Spleen (tissue), 7 donors: Measurements from ENCODE around the gene PITX1.

Experiments
- POLR2A ChIP-seq, 3 donors: fragments of 450-650 bp; IDR thresholded peaks; one replicate each; pipeline ENCODE4 v1.5.1; 2017; ENCODE audit warnings: antibody characterized with exemption in 3 of 3, mild to moderate bottlenecking in 1 of 3
- POLR2AphosphoS5 ChIP-seq, 3 donors: sonication (generic); formaldehyde crosslinking; IDR thresholded peaks; one replicate each; pipeline ENCODE4 v1.5.1; 2017; ENCODE audit warnings: antibody characterized with exemption in 3 of 3
- TF ChIP-seq, protein P1 (sequence below), 11 experiments: fragments of 200-600 bp in 7 of 11; fragments of 450-650 bp in 4 of 11; sonication (generic) in 4 of 11; IDR thresholded peaks in 8 of 11; conservative IDR thresholded peaks in 3 of 11; 1 replicate in 7 of 11; 2 replicates in 4 of 11; pipeline versions ENCODE4 v1.4.0 to v1.8.0; 2016 to 2021; ENCODE audit warnings: antibody characterized with exemption in 11 of 11, inconsistent platforms in 4 of 11, mild to moderate bottlenecking in 1 of 11
- donor health status: DM: no; HTN: no; CAD: no; lungs with moderate emphysema.
- donor health status: DM: no; HTN: no; CAD: no.
- donor health status: DM: no; HTN: no; CAD: no.

DNA sequence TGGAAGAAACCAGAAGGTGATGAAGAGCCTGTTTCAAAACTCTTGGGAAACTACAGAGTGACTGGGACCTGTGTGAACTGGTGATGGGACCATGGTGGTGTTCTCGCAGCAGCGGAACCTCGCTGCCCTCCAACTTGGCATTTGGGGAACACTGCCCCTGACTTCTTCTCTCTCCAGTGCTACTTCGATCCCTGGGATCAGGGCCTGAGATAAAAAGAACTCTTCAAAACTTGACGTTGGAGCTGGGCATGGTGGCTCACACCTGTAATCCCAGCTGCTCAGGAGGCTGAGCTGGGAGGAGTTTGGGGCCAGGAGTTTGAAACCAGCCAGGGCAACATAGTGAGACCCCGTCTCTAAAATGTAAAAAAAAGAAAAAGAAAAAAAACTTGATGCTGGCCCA, 18.1 kb downstream of the PITX1 start:
- TF ChIP-seq, protein P1, sequence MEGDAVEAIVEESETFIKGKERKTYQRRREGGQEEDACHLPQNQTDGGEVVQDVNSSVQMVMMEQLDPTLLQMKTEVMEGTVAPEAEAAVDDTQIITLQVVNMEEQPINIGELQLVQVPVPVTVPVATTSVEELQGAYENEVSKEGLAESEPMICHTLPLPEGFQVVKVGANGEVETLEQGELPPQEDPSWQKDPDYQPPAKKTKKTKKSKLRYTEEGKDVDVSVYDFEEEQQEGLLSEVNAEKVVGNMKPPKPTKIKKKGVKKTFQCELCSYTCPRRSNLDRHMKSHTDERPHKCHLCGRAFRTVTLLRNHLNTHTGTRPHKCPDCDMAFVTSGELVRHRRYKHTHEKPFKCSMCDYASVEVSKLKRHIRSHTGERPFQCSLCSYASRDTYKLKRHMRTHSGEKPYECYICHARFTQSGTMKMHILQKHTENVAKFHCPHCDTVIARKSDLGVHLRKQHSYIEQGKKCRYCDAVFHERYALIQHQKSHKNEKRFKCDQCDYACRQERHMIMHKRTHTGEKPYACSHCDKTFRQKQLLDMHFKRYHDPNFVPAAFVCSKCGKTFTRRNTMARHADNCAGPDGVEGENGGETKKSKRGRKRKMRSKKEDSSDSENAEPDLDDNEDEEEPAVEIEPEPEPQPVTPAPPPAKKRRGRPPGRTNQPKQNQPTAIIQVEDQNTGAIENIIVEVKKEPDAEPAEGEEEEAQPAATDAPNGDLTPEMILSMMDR (IDR thresholded peaks at IDR 0.05 in 8 of 11, conservative IDR thresholded peaks at IDR 0.05 in 3 of 11): no peak
- TF ChIP-seq POLR2AphosphoS5 (IDR thresholded peaks at IDR 0.05) (no peak), POLR2A (IDR thresholded peaks at IDR 0.05) (no peak)
